HG02884 (cell line): Measurements from ENCODE around the gene NBPF3.
"Not testable (repeated sequence)": the region's sequence is repeated elsewhere in the genome, so short reads cannot be mapped to it uniquely, and the experiment has no call there.

Experiments used
- ATAC-seq: cut with Tn5 transposase; IDR thresholded peaks from one replicate; pipeline ENCODE4 v1.9.1; 2021; ENCODE audit warnings: mild to moderate bottlenecking, moderate library complexity; ENCODE audit not compliant: unreplicated experiment

Gene NBPF3

DNA sequence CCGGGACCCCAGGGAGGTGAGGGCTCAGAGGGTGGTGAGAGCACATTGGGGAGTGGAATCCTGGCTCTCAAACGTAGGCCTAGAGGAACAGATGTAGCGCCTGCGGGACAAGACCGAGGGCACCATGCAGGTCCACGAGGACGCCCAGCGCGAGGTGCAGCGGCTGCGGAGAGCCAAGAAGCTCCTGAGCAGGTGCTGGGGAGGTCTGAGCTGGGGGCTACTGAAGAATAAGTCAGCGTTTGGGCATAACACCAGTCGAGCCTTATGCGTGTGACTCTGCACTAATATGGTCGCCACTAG, 2.6 kb upstream of the NBPF3 start:
- ATAC-seq = no peak

DNA sequence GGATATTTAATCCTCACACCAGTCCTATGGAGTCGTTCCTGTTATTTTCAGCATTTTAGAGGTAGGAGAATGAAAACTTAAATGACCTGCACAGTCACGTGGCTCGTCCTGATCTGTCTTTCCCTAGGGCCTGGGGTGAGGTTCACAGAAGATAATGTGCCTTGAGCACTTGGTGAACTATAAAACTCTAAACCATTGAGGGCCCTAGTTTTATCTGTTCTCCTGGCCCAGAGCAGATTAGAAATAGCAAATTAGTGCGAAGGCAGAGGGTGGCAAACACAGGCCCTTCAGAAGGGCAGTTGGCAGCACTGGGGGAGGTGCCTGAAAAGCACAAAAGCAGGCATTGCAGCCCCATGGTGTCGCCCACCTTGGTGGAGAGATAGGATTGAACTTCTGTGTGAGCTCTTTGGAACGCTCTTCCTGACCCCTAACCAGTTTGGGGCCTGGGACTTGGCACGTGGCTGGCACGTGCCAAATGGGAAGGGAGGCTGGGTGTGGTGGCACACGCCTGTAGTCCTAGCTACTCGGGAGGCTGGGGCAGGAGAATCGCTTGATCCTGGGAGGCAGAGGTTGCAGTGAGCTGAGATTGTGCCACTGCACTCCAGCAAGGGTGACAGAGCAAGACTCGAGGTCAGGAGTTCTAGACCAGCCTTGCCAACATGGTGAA, 1.2 kb upstream of the NBPF3 start:
- ATAC-seq = not testable (repeated sequence)

DNA sequence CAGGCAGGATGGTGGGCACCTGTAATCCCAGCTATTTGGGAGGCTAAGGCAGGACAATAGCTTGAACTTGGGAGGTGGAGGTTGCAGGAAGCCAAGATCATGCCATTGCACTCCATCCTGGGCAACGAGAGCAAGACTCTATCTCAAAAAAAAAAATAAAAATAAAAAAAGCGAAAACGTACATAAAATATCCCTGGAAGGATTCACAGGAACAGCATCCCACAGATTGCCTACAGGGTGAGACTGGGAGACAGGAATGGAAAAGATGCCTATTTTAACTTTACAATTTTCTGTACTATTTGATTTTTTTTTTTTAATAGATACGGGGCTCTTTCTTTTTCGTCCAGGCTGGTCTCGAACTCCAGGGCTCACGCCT, 604 bp upstream of the NBPF3 start:
- no peak for ATAC-seq

DNA sequence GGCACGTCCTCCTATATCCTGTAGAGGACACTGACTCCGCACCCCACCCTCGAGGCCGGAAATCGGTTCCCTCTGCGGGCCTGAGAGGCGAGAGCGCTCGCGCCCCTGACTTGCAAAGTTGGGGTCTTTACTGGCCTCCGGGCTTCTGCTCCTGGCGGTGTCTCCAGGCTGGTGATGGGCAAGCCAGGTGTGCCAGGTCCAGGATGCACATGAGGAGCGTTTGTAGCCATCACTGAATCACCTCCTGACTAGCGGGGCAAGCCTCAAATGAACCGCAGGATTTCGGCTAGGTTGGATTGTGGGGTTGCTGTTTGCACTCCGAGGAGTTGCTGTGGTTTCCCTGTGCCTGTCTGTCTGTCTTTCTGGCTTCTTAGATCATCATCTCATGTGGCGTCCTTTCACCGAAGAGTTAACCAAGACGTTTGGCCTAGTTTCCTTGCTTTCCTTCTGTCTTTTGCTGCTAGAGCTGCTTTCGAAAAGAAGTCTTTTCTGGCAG, 741 bp downstream of the NBPF3 start:
- ATAC-seq = not testable (repeated sequence)

DNA sequence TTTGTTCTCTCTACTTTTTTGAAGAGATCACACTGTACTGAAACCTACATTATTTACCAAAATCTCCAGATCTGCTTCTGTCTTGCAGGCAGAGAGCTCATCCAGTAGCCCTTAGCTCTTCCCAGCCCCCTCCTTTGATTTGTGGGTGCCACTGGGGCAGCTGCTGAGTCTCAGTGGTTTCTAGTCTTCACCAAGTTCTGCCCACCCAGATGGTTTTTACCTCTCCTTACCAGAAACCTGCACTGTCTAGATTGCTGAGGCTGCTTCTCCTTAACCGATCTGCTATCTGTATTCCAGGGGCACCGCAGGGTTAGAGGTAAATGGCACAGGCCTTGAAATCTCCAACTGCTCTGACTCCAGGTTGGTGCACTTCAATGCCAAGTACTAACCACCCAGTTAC, 6.7 kb downstream of the NBPF3 start:
- not testable (repeated sequence) for ATAC-seq

DNA sequence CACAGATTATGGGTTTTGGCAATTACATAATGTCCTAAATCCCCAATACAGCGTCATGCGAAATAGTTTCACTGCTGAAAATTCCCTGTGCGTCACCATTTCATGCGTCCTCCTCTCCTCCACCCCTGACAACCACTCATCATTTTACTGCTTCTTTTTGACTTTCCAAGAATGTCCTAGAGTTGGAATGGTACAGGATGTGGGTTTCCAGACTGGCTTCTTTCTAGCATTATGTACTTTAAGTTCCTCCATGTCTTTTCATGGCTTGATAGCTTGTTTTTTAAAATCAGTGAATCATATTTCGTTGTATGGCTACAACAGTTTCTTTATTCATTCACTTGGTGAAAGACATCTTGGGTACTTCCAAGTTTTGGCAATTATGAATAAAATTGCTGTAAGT, 7.4 kb downstream of the NBPF3 start:
- ATAC-seq = no peak

DNA sequence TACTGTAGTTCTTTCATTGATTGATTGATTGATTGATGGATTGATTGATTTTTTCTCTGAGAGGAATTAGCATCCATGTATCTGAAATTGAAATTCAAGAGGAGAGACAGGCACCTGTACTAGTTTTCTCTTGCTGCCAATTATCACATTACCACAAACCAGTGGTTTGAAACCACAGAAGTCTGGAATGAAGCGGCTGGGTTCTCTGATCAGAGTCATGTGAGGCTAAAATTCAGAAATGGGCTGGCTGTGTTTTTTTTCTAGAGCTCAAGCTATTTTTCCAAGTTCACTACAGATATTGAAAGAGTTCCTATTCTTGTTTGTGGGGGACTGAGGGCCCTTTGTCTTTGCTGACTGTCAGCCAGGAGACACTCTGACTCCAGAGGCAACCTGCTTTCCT, 10.0 kb downstream of the NBPF3 start:
- no peak for ATAC-seq

DNA sequence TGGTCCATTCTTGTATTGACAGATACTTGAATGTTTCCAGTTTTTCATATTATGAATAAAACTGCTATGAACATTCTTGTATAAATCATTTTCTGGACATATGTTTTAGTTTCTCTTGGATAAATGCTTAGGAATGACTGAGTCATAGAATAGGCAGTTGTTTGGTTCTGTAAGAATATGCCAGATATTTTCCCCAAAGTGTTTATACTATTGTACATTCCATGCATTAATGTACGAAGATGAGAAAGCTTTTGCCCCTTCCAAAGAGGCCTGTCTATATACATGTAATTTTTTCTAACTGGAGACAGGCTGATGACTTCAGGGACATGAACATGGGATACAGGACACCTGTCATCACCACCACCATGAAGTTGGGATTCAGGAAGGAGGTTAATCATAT, 11.3 kb downstream of the NBPF3 start:
- ATAC-seq = no peak

DNA sequence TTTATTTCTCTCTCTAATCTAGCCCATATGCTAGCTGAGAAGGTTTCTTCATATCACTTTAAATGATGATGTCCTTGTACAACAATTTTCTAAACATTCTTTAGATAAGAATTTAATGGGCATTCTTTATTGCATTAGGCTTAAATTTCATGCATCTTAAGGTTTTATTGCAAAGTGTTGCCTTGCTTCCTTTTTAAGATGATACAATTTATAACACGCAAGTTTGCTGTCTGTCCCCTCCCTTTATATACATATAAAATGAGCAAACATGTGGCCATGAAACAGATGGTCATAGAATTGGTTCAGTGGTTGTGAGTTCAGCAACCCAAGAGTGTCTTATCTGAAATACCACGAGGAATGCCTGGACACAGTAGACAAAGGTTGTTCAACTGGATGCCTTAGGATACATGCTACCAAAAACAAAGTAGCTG, 12.1 kb downstream of the NBPF3 start:
- ATAC-seq = no peak

DNA sequence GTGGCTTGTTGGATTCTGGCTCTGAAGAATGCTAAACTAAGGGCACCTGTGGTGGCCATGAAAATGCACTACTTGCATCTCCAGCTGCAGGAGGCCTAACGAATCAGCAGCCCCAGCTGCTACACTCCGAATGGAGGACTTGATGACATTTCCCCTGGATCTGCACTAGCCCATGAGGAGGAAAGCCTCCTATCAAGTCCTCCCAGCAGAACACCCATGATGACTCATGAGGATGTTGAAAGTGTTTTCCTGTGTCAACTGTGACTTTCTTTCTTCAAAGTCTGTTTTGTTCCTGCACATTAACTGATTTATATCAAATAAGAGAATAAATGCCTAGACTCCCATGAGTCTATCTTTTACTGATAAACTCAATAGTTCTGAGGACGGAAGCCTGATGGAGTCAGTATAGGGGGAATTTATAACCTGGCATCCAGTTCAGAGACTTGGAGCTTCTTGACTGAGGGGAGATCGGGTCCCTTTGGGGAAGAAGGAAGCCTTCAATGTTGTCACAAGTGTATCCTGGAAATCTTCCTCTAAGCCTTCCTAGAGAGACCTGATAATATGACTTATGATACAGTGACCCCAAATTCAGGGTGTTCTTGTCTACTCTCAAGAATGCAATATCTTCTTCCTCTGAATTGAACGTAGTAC, 14.2 kb downstream of the NBPF3 start:
- ATAC-seq = not testable (repeated sequence)

DNA sequence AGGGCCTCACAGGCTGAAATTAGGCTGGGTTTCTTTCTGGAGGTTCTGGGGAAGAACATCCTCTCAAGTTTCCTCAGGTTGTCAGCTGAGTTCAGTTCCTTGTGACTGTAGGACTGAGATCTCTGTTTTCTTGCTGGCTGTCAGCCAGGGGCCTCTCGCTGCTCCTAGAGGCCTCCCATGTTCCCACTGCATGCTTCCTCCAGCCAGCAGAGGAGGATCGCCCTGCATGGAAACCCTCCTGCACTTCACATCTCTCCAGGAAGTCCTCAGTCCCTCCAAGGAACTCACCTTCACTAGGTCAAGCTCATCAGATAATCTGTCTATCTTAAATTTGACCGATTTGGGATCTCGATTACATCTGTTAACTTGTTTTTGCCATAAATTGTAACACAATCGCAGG, 15.0 kb downstream of the NBPF3 start:
- not testable (repeated sequence) for ATAC-seq

DNA sequence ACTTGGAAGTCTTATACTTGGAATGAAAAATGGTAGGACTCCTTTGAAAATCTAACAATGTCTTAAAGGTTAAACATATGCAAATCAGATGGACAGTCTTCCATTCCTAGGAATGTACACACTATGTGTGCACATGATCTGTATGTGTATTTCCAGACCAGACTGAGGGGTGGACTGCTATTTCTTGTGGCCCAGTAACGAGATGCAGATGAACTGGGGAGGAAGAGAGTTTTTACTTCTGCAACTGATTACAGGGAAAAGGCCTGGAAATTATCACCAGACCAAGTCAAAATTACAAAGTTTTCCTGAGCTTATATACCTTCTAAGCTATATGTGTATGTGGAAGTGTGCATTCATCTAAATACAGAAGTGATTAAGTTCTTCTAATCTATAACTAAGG, 17.7 kb downstream of the NBPF3 start:
- no peak for ATAC-seq

DNA sequence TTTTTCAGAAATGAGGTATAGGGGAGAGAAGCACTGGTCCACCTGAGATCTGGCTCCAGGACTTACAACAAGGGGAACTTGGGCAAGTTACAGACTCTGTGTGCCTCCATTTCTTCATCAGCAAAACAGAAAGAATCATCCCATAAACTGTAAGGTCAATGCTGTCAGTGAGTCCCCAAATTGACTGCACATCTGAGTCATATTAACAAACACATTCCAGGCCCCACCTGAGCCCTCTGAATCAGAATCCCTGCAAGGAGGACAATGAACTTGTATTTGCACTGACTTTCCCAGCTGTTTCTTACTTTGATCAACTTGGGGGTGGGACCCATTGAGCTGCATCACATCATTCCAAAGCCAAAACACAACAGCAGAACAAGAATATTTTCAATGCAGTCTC, 25.2 kb downstream of the NBPF3 start:
- not testable (repeated sequence) for ATAC-seq

DNA sequence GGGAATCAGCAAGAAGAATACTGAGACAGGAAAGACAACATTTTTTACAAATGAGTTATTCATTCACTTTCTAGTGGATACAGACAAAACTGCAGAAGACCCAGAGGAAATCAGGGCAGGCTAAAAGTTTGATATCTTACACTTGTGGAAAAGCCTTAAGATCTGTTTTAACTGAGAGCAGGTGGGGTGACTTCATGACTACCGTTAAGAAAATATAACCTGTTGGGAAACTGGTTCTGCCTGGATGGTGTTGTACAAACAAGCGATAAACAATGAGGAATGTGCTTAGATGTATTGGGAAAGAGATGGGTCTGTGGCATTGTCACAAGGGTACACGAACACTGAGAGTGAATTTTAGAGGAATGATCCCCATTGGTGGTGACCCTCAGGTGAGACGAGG, 28.0 kb downstream of the NBPF3 start:
- ATAC-seq = not testable (repeated sequence)

DNA sequence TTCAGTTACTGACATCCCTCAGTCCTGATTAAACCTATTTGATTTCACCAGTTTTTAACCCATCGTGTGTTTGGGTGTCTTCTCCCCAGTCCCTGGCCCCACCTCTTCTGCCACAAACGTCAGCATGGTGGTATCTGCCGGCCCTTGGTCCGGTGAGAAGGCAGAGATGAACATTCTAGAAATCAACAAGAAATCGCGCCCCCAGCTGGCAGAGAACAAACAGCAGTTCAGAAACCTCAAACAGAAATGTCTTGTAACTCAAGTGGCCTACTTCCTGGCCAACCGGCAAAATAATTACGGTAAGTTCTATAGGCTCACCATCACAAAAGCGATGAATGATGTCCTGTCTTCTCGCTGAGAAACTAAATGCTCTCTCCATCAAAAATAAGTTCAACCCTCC, 28.7 kb downstream of the NBPF3 start:
- ATAC-seq = no peak

DNA sequence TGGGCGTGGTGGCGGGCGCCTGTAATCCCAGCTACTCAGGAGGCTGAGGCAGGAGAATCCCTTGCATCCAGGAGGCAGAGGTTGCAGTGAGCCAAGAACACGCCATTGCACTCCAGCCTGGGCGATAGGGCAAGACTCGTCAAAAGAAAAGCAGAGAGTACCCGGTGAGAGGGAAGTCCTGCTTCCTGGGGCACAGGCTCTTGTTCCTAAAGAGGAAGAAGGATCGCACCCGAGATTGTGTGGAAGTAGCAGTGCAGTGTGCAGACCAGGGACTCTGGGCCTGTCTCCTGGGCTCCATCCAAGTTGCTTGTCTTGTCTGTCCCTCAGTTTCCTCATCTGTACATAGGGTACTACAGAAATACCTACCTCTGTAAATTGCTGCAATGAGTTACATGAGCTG, 29.6 kb downstream of the NBPF3 start:
- no peak for ATAC-seq

DNA sequence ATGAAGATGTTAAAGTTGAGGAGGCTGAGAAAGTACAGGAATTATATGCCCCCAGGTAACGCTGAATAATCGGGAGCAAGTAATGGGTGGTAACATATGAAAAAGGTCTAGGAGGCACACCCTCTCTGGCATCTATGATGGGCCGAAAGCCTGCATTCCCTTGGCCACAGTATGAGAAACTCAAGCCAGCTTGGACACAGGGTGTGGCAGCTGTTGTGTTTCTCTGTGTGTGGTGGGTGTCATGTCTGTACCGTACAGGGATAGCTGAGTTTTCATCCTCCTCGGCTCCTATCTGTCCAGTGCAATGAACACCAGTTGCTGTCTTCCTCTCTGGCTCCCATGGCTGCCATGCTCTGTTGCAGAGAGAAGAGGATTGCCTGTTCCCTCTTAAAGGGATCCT, 32.9 kb downstream of the NBPF3 start:
- no peak for ATAC-seq

DNA sequence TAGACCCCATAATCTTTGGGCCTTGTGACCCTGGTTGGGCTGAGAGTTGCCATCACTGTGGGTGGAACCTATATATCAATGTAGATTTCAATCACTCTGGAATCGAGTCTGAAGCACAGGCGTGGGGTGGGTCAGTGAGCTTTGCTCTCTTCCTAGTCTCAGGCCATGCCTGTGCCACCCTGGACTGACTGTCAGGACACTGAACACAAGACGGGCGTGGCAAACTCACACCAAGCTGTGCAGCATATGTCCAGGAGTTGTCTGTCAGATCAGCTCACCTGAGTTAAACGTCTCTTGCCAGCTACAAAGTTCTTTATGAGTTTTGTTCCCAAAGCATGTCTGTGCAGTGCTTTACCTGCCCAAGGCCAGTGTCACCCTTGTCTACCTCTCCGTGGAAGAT, 38.4 kb downstream of the NBPF3 start:
- ATAC-seq = no peak

DNA sequence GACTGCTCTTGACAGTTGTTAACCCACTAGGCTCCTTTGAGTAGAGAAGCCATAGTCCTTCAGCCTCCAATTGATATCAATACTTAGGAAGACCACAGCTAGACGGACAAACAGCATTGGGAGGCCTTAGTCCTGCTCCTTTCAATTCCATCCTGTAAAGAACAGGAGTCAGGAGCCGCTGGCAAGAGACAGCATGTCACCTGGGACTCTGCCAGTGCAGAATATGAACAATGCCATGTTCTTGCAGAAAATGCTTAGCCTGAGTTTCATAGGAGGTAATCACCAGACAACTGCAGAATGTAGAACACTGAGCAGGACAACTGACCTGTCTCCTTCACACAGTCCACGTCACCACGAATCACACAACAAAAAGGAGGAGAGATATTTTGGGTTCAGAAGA, 43.9 kb downstream of the NBPF3 start:
- not testable (repeated sequence) for ATAC-seq

DNA sequence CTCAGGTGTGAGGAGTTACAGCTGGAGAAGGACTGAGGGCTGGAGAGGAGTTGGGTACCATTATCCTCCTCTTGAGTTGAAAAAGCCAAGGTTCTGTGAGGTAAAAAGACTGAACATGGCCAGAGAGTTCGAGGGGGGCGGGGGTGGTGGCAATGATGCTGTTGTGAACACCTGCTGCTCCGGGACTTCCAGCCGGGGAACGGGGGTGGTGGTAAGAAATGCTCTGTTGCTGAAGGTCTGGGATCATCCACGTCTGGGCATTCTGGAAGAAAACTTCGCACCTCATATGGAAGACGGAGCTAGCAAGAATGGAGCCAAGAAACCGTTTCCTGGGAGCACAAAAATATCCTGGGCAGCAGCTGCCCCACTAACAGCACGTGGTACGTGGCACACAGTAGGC, 49.2 kb downstream of the NBPF3 start:
- no peak for ATAC-seq

DNA sequence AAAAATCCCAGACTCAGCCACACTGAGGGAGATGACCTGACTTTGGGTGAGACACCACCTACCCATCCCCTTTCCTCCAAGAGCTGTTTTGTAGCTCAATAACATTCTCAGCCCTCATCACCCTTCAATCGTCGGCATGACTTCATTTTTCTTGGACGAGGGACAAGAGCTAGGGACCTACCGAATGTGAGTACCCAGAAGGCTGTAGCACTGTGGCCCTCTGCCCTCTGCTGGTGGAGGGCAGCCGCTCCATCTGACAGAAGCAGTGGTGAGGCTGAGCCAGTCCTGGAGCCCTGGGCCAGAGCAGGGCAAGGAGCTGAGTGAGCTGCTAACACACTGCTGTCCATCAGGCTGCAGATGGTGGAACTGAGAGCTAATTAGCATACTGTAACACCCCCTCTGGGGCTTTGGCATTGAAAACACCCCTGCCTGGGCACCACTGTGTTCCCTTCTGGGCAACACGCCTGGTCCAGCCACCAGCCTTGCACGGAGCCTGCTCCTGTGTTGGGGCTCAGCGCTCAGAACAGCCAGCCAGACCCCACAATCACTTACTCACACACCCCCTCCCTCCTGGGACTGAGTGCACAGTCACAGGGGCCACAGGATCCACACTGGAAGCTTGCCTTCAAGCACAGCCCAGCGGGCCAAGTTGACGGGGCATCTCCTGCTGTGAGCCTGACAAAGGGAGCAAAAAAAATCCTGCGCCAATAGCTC, 51.0 kb downstream of the NBPF3 start:
- ATAC-seq = no peak
